Astrocyte (in vitro differentiated cells and primary cell): ENCODE results near the gene TMEM37.

Experiments used
- CTCF ChIP-seq: IDR thresholded peaks from 2 replicates; pipeline ENCODE4 v1.5.1; 2011; ENCODE audit warnings: low read depth, mild to moderate bottlenecking, inconsistent platforms, low read length, moderate library complexity; ENCODE audit not compliant: insufficient read depth
- EZH2 ChIP-seq: IDR thresholded peaks from 2 replicates; pipeline ENCODE4 v1.6.1; 2012; ENCODE audit warnings: mild to moderate bottlenecking, low read length, inconsistent platforms; ENCODE audit not compliant: insufficient read depth

- TF ChIP-seq CTCF (no peak), EZH2 (no peak)
Measured at GRCh38 chr2:119435953-119436297, 4.3 kb downstream of the TMEM37 start.
